Measurements from ENCODE around the gene ZC3H11A.
"Not testable (repeated sequence)": the region's sequence is repeated elsewhere in the genome, so short reads cannot be mapped to it uniquely, and the experiment has no call there.

The ZC3H11A gene

DNA sequence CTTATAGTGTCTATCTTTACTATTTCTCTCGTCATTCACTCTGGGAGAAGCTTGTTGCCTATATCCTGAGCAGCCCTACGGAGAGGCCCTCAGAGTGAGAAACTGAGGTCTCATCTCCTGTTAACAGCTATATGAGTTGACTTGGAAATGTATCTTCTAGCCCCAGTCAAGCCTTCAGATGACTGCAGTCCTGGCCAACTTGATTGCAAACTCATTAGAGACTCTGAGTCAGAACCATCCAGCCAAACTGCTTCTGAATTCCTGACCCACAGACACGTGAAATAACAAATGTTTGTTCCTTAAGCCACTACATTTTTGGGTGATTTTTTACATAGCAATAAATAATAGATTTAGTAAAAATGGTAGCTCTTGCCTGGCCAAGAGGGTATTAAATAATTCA, 3.9 kb upstream of the ZC3H11A start:
- H3K4me3 ChIP-seq (ENCODE audit: low read depth, low read length): no peak overlapping the region
- TF ChIP-seq, protein P1, sequence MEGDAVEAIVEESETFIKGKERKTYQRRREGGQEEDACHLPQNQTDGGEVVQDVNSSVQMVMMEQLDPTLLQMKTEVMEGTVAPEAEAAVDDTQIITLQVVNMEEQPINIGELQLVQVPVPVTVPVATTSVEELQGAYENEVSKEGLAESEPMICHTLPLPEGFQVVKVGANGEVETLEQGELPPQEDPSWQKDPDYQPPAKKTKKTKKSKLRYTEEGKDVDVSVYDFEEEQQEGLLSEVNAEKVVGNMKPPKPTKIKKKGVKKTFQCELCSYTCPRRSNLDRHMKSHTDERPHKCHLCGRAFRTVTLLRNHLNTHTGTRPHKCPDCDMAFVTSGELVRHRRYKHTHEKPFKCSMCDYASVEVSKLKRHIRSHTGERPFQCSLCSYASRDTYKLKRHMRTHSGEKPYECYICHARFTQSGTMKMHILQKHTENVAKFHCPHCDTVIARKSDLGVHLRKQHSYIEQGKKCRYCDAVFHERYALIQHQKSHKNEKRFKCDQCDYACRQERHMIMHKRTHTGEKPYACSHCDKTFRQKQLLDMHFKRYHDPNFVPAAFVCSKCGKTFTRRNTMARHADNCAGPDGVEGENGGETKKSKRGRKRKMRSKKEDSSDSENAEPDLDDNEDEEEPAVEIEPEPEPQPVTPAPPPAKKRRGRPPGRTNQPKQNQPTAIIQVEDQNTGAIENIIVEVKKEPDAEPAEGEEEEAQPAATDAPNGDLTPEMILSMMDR (IDR thresholded peaks at IDR 0.05; ENCODE audit: low read depth, low read length): no peak

DNA sequence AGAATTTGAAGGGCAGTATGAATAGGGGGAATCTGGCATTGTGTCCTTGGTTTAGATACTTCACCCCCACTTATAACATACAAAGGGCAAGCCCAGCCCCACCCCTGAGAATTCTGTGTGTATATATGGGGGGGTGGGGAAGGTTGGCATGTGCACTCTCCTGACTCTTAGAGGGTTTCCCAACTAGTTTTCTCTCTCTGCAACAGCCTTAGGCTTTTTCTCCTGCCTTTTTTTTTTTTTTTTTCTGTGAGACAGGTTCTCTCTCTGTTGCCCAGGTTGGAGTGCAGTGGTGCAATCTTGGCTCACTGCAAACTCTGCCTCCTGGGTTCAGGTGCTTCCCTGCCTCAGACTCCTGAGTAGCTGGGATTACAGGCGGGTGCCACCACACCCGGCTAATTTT, 2.9 kb upstream of the ZC3H11A start:
- TF ChIP-seq, protein P1 (IDR thresholded peaks at IDR 0.05; ENCODE audit: low read depth, low read length): no peak
- H3K4me3 ChIP-seq (ENCODE audit: low read depth, low read length): no peak overlapping the region

- H3K4me3 ChIP-seq (ENCODE audit: low read depth, low read length): not testable (repeated sequence)
Observed at GRCh38 chr1:203793561-203793960, 1.9 kb upstream of the ZC3H11A start.

DNA sequence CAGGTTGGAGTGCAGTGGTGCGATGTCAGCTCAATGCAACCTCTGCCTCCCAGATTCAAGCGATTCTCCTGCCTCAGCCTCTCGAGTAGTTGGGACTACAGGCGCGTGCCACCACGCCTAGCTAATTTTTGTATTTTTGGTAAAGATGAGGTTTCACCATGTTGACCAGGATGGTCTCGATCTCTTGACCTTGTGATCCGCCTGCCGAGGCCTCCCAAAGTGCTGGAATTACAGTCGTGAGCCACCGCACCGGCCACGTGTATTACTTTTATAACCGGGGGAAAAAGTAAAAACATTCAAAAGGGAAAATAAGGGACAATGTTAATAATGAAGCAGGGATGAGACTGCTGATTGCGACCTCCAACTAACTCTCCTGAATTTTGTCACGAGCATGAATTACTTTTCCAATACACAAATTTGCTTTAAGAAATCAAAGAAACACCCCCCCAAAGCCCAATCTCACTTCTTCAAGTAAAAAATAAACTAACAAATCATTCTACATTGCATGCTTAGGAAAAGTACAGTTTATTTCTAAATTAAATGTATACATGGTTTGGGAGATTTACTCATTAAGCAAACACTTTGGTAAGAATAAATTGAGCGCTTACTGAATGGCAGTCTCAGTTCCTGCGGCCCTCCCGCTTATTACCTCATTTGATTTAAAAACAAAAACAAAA, 521 bp upstream of the ZC3H11A start:
- peak overlapping the region; percentile 41 for H3K4me3 ChIP-seq (ENCODE audit: low read depth, low read length)
- TF ChIP-seq, protein P1 (IDR thresholded peaks at IDR 0.05; ENCODE audit: low read depth, low read length): no peak

- TF ChIP-seq, protein P1 (IDR thresholded peaks at IDR 0.05; ENCODE audit: low read depth, low read length): no peak
- peak overlapping the region; percentile 76 for H3K4me3 ChIP-seq (ENCODE audit: low read depth, low read length)
Observed at GRCh38 chr1:203796236-203796605, 798 bp downstream of the ZC3H11A start.

- TF ChIP-seq, protein P1 (IDR thresholded peaks at IDR 0.05; ENCODE audit: low read depth, low read length): no peak
- peak overlapping the region; percentile 76 for H3K4me3 ChIP-seq (ENCODE audit: low read depth, low read length)
Observed at GRCh38 chr1:203797216-203797615, 1.8 kb downstream of the ZC3H11A start.

DNA sequence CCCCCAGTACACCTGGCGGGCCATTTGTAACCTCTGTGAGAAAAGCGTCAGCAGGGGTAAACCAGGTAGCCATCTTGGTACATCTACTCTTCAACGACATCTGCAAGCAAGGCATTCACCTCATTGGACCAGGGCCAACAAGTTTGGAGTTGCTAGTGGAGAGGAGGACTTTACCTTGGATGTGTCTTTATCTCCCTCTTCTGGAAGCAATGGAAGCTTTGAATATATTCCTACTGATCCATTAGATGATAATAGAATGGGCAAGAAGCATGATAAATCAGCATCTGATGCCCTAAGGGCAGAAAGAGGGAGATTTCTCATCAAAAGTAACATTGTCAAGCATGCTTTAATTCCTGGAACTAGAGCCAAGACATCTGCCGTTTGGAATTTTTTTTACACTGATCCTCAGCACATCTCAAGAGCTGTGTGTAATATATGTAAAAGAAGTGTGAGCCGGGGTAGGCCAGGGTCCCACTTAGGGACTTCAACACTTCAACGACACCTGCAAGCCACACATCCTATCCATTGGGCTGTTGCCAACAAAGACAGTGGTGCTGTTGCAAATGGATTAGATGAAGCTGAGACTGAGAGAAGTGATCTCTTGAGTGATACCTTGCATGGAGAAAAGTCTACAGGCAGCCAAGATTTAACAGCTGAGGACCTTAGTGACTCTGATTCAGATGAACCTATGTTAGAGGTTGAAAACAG, 2.7 kb downstream of the ZC3H11A start:
- no peak overlapping the region for H3K4me3 ChIP-seq (ENCODE audit: low read depth, low read length)
- TF ChIP-seq, protein P1 (IDR thresholded peaks at IDR 0.05; ENCODE audit: low read depth, low read length): no peak
